HG02678 (cell line): ENCODE data around the gene IGF2BP1.
"Not testable (repeated sequence)": the region's sequence is repeated elsewhere in the genome, so short reads cannot be mapped to it uniquely, and the experiment has no call there.

ENCODE experiments used
- ATAC-seq: cut with Tn5 transposase; IDR thresholded peaks from one replicate; pipeline ENCODE4 v1.9.1; 2021; ENCODE audit warnings: mild to moderate bottlenecking, moderate library complexity; ENCODE audit not compliant: unreplicated experiment

The IGF2BP1 gene

DNA sequence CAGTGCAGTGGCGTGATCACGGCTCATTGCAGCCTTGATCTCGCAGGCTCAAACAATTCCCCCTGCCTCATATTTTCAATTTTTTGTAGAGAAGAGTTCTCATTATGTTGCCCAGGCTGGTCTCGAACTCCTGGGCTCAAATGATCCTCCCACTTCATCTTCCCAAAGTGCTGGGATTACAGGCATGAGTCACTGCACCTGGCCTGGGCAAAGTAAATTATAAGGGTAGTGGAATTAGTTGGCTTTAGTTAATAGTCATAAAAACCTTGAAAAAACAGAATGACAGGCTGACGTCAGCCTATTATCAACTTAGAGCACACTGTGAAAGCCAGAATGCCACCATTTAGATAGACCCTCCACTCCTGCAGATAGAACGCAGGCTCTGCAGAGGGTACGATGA lies 91.9 kb downstream of the IGF2BP1 start:
- ATAC-seq: no peak

DNA sequence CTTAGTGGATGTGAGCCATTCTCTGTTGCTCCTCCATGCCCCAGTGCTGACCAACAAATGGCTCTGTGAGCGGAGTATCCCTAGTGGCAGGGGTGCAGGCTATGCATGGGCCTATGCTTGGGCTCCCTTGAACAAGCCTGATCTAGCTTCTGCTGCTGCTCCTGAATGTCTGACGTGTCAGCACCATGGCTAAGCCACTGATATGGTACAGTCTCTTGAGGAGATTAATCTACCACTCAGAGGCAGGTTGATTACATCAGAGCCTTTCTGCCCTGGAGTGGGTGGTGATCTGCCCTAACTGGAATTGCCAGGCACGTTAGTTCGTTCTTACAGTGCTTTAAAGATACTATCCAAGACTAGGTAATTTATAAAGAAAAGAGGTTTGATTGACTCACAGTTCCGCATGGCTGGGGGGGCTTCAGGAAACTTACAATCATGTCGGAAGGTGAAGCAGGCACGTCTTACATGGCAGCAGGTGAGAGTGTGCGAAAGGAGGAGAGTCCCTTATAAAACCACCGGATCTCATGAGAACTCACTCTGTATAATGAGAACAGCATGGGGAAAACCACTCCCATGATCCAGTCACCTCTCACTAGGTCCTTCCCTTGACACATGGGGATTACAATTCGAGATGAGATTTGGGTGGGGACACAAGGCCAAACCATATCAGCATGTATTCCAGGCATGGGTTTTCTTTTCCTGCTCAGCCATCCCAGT lies 93.9 kb downstream of the IGF2BP1 start:
- no peak for ATAC-seq

DNA sequence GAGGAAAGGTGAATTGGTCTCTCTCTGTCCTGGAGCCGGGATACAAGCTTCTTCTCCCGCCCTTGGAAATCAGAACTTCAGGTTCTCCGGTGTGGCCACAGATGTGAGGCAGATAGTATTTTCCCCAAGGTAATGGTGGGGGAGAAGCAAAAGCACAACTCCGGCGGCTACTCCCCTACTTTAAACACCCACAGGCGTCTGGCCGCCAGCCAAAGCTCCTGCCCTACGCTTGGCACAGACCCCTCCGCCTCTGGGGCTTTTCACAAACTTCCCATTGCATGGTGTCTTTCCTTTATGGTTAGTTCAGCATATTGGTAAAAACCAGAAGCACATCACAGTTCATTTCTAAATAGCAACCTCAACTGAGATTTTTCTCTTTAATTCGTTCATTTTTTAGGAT lies 95.9 kb downstream of the IGF2BP1 start:
- ATAC-seq: no peak

DNA sequence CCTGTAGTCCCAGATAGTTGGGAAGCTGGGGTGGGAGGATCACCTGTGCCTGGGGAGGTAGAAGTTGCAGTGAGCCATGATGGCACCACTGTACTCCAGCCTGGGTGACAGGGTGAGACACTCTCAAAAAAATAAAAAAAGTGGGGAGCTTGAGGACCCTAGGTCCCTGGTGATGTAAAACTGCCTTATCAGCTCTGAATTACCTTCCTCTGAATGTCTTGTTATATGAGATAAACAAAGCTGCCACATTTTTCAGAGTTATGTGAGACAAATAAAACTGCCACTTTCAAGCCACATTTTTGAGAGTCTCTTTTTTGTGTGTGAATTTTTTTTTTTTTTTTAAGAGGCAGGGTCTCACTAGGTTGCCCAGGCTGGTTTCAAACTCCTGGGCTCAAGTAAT lies 103.4 kb downstream of the IGF2BP1 start:
- ATAC-seq: no peak

DNA sequence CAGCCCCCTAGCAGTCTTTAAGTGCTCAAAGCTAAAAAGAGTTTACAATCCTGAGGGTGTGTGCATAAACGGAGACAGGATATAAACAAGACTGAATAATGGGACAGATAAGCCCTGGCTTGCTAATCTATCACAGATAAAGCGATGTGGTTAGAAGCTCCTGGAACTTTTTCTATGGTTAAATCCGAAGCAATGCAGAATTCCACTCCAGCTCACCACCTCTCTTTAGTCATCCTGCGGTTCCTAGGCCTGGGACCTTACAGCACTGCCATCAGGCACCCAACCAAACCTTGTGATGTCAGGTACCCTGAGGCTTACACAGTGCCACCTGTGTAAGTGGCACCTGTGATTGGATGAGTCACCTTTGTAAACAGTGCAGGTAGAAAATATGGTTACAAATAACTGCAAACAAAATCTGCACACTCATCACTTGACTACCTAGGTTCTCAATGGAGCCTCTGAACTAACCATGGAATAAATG lies 103.9 kb downstream of the IGF2BP1 start:
- no peak for ATAC-seq

DNA sequence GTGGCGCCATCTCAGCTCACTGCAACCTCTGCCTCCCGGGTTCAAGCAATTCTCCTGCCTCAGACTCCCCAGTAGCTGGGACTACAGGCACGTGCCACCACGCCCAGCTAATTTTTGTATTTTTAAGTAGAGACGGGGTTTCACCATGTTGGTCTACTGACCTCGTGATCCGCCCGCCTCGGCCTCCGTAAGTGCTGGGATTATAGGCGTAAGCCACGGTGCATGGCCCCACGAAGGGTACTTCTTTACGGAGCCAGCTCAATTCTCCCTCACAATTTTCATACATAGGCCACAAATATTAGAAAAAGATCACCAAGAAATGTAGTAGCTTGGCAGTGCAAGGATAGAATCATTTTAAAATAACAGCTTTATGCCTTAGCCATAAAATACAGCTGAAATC lies 106.2 kb downstream of the IGF2BP1 start:
- not testable (repeated sequence) for ATAC-seq

DNA sequence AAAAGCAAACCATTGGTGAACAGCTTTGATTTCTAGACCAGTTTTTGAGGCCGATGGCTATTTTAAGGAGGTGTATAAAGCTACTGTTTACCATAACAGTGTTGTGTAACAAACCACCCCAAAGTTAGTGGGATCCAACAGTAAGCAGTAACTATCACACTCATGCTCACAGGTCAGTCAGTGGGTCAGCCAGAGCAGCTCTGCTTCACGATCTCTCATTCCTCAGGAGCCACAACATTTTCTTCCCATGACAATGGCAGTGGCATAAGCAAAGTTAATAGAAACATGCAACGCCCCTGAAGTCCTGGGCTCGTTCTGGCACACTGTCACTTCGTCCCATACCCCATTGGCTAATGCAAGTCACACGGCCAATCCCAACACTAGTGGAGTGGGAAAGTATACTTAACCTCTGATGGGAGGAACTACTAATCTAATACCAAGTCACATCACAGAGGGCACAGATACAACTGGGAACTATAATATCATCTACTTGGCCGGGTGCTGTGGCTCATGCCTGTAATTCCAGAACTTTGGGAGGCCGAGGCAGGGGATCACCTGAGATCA lies 107.4 kb downstream of the IGF2BP1 start:
- ATAC-seq: no peak
